ENCODE results near the gene LMBR1.

DNA sequence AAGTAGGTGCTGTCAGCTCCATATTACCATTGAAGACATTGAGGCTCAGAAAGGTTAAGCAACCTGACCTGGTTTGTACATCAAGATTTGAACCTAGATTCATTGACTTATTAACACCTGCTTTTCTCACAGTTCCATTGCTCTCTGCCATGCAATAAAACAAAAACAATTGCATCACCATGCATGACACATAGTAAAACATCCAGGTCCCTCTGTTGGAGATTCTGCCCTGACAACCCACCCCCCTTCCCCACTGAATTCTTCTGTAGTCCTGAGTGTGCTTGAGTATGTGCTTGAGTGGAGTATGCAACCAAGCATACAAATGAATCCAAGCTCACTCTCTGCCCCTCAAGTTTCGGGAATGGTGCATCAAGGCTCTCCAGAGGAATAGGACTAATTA is 6.0 kb upstream of the LMBR1 start:
- TF ChIP-seq ZNF274 (IDR thresholded peaks at IDR 0.05; ENCODE audit: low read depth, low read length) (no peak), YY1 (IDR thresholded peaks at IDR 0.05; ENCODE audit: insufficient read depth, insufficient read length) (no peak)

Data from NT2/D1 (cell line).